SK-N-MC (cell line): Measurements from ENCODE around the gene IQCN.

Experiments
- EZH2 ChIP-seq: fragments of 200-600 bp; sonication (generic); IDR thresholded peaks from one replicate; pipeline ENCODE4 v1.6.1; 2017; ENCODE audit warnings: antibody characterized with exemption
- POLR2AphosphoS5 ChIP-seq: IDR thresholded peaks from 2 replicates; pipeline ENCODE4 v1.6.1; 2012; ENCODE audit warnings: mild to moderate bottlenecking, low read depth, low read length, borderline replicate concordance

DNA sequence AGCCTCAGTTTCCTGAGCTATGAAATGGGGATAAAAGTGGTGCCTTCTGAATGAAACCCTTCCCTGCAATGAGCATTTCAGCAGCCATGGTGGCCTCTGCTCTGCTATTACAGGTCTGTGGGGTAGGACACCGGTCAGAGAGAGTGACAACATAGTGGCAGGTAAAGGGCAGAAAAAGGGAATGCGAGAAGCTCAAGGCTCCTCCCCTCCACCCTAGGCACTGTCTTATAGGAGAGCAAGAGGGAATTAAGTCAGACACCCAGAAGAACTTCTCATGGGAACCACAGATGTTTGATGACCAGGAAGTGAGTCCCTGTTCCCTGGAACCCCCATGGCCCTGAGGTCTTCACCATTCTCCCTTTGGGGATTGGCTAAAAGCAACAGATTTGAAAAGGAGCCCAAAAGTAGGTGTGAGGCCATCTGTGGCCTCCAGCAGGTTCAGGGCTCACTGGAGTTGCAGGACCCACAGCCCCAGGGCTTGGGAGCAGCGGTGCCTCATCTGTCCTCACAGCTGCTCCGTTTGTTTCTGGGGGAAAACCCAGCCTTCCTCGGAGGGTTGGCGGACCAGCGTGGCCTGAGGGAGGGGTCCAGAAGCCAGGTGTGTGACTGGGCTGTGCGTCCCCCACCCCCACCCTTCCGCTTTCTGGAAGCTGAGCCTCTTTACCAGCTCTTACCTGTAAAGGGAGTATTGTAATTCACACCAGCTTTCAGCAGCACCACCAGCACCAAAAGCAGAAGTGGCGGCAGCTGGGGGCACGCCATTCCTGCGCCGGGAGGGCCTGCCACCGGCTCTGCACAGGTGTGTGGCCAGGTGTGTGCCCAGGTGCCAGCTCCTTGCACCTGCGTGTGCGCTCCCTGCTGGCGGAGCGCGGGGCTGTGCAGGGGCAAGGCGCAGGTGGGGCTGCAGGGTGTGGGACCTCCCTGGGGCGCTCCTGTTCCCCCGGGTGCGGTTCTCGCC is 19.4 kb downstream of the IQCN start:
- TF ChIP-seq POLR2AphosphoS5 (no peak), EZH2 (no peak)
